ACHN (cell line): ENCODE data around the gene HOGA1.
A peak's percentile ranks its signal among the peaks of the same experiment; 100 is the strongest.
"Not testable (repeated sequence)": the region's sequence is repeated elsewhere in the genome, so short reads cannot be mapped to it uniquely, and the experiment has no call there.

Source experiments
- DNase-seq: peaks from one replicate; pipeline ENCODE4 v3.0.0-alpha.2; 2015
- in situ Hi-C: cut with HindIII; loops from 2 replicates; pipeline ENCODE4 v1.10.0; 2017; ENCODE audit warnings: low sequenced_read_pairs, low pct_ligation_motif_present, low pct_unique_long_range_greater_than_20kb

HOGA1 gene

DNA sequence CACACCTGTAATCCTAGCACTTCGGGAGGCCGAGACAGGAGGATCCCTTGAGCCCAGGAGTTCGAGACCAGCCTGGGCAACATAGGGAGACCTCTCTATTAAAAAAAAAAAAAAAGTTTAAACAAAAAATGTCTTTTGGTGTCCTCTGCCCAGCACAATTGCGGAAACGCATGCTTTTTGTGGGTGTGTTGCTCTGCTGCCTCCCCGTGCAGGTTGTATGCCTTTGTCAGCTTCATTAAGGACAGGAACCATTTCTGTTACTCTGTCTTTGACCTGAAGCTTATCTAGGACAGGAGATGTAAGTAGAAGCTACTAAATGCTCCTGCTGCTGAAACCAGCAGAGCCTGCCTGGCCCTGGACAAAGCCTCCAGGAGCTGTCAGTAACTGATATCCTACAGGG is 32.9 kb upstream of the HOGA1 start:
- no peak for DNase-seq
- in situ Hi-C loops: no loop called here

DNA sequence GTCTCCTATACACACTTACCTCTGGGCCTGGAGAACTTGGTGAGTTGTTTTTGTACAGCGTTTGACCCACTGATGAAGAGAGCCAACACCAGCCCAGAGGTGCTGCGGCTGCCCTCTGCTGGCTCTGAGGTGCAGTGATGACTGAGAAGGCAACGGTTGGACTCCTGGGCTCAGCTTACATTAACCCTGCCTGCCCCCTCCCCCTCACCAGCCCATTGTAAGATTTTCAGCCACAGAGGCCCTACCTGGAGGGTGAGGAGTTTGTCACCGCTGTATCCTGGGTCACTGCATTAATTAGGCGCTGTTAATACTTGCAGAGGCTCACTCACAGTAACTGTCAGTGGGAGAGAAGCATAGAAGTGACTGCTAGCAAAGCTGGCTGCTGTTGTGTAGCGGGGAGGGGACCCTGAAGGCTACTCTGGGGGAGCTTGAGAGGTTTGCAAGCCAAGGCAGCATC is 30.6 kb upstream of the HOGA1 start:
- in situ Hi-C loops: no loop called here

DNA sequence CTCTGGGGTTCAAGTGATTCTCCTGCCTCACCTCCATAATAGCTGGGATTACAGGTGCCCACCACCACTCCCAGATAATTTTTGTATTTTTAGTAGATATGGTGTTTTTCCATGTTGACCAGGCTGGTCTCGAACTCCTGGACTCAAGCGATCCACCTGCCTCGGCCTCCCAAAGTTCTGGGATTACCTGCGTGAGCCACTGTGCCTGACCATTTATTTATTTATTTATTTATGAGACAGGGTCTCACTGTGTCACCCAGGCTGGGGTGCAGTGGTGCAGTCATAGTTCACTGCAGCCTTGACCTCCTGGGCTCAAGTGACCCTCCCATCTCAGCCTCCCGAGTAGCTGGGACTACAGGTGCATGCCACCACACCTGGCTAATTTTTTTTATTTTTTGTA is 29.9 kb upstream of the HOGA1 start:
- in situ Hi-C loops, DNase-seq: not testable (repeated sequence)

More for the DNA sequence above, 30.6 kb upstream of the HOGA1 start:
- DNase-seq: peak; percentile 72

DNA sequence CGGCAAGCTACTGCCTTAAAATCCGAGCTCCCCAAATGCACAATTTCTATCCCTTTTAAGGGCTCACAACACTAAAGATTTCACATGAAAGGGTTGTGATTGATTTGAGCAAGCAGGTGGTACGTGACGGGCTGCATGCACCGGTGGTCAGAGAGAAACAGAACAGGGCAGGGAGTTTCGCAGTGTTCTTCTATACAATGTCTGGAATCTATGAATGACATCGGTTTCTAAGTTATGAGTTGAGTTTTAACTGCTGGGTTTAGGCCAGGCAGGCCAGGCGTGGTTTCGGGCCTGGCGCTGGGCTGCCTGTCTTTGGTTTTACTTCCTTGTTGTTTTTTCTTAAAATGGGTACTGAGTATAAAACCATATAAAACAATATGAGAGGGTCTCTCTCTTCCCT is 28.6 kb upstream of the HOGA1 start:
- in situ Hi-C loops: not testable (repeated sequence)
- DNase-seq: peak; percentile 34

DNA sequence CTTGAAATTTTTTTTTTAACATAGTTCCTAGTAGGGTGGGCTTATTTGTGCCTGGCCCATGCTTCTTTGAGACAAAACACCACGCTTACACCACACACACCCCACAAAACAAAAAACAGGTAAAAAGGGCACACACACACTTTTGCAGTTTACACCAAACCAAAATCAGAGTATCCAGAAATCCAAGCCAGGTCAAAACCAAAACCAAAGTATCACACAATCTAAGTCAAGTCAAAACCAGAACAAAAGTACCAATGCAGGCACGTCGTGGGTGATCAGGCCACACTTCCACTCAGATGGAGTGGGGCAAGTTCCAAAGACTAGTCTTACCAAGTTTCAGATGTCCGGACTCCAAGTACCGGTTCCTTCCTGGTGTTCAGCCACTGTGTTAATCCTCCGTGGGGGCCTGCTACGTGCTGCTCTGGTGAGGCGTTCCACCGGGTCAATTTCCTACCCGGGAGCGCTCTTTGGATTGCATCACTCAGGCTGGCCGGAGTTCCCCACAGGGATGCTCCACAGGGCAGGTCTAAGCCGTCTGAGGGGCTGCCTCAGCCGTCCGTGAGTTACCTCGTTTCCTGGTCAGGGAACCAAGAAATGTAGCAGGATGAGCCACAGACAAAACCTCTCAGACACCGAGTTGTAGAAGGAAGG is 23.3 kb upstream of the HOGA1 start:
- in situ Hi-C loops: not testable (repeated sequence)

DNA sequence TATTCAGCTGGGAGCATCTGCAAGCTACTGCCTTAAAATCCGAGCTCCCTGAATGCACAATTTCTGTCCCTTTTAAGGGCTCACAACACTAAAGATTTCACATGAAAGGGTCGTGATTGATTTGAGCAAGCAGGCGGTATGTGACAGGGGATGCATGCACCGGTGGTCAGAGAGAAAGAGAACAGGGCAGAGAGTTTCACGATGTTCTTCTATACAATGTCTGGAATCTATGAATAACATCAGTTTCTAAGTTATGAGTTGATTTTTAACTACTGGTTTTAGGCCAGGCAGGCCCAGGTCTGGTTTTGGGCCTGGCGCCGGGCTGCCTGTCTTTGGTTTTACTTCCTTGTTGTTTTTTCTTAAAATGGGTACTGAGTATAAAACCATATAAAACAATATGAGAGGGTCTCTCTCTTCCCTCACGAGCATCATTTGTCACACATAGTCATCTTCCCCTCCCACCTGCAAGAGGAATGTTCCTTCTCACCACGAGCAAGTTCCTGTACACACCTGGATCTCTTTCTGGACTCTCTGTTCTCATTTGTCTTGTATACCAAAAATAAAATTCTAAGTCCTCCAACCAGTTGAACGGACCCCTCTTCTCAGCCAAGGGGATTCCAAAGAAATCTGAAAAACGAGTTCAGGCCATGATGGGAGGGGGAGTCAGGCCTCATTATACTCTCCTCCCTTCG is 22.7 kb upstream of the HOGA1 start:
- in situ Hi-C loops, DNase-seq: not testable (repeated sequence)

More for the DNA sequence above, 23.3 kb upstream of the HOGA1 start:
- DNase-seq: peak; percentile 80

DNA sequence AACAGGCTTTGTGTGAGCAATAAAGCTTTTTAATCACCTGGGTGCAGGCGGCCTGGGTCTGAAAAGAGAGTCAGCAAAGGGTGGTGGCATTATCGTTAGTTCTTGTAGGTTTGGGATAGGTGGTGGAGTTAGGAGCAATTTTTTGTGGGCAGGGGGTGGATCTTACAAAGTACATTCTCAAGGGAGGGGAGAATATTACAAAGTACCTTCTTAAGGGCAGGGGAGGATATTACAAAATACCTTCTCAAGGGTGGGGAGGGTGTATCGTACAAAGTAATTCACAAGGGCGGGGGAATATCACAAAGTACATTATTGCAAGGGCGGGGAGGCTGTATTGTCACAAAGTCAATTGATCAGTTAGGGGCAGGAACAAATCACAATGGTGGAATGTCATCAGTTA is 21.9 kb upstream of the HOGA1 start:
- in situ Hi-C loops, DNase-seq: not testable (repeated sequence)

DNA sequence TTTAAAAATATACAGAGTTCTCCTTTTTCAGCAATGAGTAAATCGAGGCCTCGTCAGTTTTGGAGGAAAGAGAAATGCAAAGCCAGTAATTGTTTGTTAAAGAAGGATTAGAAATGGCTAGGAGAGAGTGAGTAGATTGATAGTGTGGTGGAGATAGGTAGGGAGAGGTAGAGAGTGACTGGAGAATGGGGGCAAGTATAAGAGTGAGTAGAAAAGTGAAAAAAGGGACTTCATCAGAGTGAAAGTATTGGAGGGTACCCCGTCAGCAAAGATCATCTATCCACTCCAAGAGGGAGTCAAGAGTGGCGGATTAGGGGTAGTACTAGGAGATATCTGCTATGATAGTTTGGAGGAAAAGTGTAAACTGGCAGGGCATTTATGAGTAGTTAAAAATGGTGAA is 20.9 kb upstream of the HOGA1 start:
- in situ Hi-C loops: no loop called here
- DNase-seq: no peak

DNA sequence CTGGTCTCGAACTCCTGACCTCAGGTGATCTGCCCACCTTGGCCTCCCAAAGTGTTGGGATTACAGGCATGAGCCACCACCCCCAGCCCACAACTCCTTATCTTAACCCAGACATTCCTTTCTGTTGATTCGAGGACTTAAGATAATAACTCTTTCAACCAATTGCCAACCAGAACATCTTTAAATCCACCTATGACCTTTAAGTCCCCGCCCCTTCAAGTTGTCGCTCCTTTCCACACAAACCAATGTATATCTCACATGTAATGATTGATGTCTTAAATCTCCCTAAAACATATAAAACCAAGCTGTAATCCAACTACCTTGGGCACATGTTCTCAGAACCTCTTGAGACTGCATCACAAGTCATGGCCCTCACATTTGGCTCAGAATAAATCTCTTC is 19.4 kb upstream of the HOGA1 start:
- in situ Hi-C loops: no loop called here

DNA sequence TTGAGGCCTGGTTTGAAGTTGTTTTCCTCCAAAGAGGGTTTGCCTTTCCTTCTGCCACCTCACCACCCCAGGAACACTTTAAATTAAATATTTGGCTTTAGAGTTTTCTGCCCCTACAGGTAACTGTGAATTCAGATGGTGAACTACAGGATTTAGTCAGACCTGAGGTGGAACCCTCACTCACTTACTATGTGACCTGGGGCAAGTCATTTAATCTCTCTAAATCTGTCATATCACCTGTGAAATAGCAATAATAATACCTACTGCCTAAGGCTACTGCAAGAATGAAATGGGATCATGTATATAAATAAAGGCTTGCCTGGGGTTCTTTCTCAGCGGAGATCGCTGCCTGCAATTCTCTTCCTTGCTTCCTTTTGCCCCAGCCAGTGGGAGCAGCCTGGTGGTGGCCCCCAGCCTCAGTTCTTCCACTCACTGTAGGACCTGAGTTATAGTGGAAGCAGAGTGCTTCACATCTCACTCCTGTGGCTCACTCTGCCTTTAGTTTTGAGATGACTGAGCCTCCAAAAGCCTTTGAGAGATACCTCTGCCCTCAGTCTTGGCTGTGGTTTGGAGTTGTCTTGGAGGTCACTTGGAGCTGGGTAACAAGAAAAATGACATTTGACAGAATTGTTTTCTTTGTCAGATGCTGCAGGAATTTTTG is 17.7 kb upstream of the HOGA1 start:
- DNase-seq: no peak
- in situ Hi-C loops: no loop called here

More for the DNA sequence above, 19.4 kb upstream of the HOGA1 start:
- no peak for DNase-seq

DNA sequence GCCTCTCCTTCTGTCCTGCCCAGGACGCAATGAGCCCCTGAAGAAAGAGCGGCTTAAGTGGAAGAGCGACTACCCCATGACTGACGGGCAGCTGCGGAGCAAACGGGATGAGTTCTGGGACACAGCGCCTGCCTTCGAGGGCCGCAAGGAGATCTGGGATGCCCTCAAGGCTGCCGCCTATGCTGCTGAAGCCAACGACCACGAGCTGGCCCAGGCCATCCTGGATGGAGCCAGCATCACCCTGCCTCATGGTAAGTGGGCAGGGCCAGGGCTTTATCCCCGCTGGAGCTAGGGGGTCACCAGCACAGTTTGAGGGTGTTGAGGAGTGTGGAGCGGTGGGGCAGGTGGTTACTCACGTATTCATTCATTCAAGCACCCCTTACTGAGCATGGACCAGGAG is 16.3 kb upstream of the HOGA1 start:
- in situ Hi-C loops: no loop called here
- no peak for DNase-seq

DNA sequence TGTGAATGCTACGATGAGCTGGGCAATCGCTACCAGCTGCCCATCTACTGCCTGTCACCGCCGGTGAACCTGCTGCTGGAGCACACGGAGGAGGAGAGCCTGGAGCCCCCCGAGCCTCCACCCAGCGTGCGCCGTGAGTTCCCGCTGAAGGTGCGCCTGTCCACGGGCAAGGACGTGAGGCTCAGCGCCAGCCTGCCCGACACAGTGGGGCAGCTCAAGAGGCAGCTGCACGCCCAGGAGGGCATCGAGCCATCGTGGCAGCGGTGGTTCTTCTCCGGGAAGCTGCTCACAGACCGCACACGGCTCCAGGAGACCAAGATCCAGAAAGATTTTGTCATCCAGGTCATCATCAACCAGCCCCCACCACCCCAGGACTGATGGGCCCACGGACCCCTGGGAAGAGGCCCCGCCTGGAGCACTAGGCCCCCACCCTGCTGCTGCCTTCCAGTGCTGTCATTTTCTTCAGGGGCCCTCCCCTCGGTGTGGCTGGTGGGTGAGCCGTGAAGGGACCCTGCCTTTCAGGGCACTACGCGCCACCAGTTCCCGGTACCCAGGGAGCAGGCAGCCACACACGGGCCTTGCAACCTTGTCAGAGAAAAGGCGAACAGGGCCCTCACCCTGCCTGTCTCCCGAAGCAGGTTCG is 13.9 kb upstream of the HOGA1 start:
- no peak for DNase-seq
- in situ Hi-C loops: no loop called here

DNA sequence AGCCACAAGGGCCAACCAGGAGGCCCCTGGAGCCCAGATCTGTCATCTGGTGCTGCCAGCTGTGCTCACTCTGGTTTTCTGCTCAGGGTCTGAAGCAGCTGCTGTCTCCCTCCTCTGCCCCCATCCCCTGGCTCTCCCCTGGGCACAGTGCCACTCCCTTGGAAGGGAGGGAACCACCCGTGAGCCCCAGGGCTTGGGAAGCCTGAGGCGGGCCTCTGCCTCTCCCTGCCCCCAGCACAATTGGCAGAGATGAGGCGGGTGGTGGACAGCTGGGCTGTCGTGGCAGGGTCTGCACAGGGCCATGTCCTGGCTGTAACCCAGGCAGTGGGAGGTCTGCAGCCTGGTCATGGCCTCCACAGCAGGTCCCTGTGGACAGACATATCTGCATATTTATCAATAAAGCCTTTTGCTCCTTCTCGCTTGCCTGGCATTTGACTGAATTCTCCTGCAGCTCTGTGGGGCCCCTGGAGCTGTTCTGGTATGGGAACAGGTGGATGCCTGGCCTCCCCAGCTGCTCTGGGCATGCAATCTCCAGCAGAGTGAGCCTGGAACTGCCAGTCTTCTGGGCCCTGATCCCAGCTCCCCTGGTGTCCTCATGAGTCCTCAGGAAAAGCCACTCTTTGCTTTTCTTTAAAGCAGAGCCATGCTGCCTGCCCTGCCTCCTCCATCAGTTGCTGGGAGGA is 13.3 kb upstream of the HOGA1 start:
- in situ Hi-C loops: no loop called here

DNA sequence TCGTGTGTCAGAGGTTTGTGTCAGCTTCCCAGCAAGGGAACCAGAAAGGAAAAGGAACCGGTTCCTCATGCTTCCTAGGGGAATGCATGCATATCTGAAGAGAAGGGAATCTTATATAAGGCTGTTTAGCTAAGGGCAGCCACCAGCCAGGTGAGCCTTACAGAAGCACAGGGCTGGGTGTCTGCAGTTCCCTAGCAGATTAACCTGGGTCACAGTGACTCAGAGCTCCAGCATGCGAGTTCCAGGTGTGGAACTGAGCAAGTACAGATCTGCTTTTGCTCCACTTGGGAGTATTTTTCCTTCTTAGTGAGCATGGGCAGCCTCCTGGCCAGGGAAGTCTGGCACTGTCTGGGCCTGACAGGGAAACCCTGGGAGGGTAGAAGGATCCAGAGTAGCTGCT is 12.6 kb upstream of the HOGA1 start:
- in situ Hi-C loops: no loop called here
- peak; percentile 30 for DNase-seq

More for the DNA sequence above, 13.3 kb upstream of the HOGA1 start:
- DNase-seq: no peak

DNA sequence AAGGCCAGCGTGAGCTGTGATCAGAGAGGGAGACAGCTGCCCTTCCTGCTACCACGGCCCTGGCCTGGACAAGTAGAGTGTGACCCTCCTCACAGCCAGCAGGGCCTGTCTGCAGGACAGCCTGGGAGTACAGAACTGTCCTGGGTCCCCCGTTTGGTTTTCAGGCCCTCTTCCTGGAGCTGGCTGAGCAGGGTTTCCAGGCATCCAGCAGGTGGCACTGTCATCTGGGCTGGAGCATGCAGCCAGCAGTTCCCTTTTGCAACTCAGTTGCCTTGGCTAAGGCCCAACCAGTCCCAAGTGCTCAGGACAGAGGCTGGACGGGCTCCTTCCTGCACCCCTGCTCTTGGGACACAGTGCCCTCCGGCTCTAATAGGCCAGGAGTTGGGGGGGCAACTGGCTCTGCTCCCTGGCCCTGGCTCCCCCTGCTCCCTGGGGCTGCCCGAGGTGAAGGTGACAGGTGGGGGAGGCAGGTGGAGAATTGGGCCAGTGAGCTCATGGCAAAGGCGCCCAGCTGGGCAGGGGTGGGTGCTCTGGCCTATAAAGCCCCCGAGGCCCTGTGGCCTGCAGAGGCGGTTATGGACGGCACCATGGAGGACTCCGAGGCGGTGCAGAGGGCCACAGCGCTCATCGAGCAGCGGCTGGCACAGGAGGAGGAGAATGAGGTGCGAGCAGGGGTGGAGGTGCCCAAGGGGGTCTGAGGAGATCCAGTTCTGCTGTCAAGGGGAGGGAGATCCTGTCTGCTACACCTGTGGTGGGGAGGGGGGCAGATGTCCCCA is 11.8 kb upstream of the HOGA1 start, which contains the start of gene ANKRD2:
Gene ANKRD2 (plus strand): TSS at position 566 of the 776 bp plus-strand sequence. CDS start 10 bp downstream, at position 576.
- in situ Hi-C loops: no loop called here
- peak; percentile 90 for DNase-seq

DNA sequence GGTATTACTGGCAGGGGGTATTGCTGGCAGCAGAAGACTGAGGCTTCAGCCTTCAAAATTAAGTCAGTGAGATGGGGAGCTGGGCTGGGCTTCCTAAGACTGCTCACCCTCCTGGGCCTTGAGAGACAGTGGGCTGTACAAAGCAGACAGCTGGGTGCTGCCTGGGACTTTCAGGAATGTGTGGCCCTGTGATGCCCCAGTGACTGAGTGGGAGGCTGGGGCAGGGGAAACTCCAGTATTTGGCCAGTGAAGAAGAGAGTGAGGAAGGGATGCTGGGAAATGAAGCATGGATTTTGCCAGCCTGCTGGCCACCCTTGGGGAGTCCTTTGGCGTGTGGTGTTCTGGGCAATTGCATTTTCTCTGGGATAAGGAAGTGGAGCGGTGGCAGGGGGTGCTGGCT is 11.2 kb upstream of the HOGA1 start:
- in situ Hi-C loops: no loop called here
- peak; percentile 57 for DNase-seq

DNA sequence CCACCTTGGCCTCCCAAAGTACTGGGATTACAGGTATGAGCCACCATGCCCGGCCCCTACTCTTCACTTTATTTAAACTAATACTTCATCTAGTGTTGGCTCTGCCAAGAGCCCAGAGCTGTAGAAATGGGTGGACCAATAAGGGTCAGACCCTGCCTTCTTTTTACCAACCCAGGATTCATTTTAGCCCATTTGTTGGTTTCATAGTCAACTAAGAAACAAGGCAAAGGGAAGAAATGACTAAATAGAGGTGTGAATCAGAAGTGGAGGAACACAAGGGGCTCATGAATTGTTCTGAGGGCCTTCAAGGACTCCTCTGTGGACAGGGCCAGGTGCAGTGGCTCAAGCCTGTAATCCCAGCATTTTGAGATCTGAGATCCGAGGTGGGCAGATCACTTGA is 10.5 kb upstream of the HOGA1 start:
- in situ Hi-C loops: no loop called here
- no peak for DNase-seq
